WI38 (cell line): ENCODE results near the gene NUP107.
A peak's percentile ranks its signal among the peaks of the same experiment; 100 is the strongest.

ENCODE experiments used
- H3K4me3 ChIP-seq: 2 replicates; pipeline ENCODE4 v1.5.1; 2011; ENCODE audit warnings: low read depth, mild to moderate bottlenecking, control low read depth, low read length
- TF ChIP-seq, protein P1 (sequence below): IDR thresholded peaks from 2 replicates; pipeline ENCODE4 v1.5.1; 2012; ENCODE audit warnings: low read depth, mild to moderate bottlenecking, control low read depth, low read length

The NUP107 gene

DNA sequence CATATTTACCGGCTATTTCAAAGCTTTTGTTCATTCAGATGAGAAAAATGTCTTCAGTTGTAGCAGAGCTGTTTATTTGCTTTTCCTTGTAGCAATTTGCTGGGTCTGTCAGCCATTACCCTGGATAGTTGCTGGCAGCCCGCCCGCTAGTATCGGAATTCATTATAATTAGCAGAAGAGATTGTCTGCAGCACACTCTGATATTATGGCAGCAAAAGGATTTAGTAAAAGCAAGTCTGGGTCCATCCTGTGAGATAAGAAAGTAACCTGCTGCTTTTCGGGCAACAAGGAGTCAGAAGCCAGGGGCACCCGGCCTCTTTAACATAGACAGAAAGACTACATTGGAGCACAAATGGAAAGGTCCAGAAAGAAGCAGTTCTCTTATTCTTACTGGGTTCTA lies 53.1 kb downstream of the NUP107 start:
- H3K4me3 ChIP-seq, result no peak overlapping the region
- TF ChIP-seq, protein P1, sequence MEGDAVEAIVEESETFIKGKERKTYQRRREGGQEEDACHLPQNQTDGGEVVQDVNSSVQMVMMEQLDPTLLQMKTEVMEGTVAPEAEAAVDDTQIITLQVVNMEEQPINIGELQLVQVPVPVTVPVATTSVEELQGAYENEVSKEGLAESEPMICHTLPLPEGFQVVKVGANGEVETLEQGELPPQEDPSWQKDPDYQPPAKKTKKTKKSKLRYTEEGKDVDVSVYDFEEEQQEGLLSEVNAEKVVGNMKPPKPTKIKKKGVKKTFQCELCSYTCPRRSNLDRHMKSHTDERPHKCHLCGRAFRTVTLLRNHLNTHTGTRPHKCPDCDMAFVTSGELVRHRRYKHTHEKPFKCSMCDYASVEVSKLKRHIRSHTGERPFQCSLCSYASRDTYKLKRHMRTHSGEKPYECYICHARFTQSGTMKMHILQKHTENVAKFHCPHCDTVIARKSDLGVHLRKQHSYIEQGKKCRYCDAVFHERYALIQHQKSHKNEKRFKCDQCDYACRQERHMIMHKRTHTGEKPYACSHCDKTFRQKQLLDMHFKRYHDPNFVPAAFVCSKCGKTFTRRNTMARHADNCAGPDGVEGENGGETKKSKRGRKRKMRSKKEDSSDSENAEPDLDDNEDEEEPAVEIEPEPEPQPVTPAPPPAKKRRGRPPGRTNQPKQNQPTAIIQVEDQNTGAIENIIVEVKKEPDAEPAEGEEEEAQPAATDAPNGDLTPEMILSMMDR, result no peak

DNA sequence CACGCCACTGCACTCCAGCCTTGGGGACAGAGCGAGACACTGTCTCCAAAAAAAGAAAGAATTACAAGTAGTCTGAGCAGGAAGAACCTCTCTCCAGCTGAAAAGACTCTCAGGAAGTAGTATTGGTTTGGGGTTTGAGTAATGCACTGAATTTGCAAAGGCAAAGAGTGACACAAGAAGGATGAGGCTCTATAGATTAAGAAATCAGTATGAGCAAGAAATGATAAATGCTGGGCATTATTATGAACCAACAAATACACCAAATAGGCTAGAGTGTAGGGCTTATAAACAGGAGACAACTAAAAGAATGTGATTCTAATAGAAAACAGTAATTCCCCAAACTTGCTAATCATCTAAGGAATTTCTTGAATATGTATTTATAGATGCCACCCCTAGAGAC lies 56.6 kb downstream of the NUP107 start:
- TF ChIP-seq, protein P1, result no peak
- H3K4me3 ChIP-seq, result no peak overlapping the region

DNA sequence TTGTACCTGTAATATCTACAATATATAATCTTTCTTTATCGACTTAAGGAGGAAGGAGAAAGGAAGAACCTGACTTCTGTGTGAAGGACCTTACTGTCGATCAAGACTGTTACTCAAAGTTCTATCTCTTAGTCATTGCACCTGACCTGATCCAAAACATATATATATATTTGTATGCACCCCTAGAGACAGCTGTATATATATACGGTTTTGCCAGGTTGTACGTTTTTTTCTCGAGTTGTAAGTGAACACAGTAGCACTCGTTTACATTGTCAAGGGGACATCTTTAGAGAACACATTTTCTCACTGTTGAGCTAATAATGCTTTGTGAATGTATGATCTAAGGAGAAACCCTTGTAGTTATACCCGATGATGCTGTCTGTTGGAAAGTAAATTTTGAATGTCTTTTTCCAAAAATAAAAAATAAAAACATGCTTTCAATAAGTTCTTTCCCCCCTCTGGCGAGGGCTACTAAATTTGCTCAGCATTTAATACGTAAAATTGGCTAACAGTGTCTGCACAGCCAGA lies 58.7 kb downstream of the NUP107 start:
- TF ChIP-seq, protein P1, result no peak
- H3K4me3 ChIP-seq, result peak overlapping the region; percentile 85

DNA sequence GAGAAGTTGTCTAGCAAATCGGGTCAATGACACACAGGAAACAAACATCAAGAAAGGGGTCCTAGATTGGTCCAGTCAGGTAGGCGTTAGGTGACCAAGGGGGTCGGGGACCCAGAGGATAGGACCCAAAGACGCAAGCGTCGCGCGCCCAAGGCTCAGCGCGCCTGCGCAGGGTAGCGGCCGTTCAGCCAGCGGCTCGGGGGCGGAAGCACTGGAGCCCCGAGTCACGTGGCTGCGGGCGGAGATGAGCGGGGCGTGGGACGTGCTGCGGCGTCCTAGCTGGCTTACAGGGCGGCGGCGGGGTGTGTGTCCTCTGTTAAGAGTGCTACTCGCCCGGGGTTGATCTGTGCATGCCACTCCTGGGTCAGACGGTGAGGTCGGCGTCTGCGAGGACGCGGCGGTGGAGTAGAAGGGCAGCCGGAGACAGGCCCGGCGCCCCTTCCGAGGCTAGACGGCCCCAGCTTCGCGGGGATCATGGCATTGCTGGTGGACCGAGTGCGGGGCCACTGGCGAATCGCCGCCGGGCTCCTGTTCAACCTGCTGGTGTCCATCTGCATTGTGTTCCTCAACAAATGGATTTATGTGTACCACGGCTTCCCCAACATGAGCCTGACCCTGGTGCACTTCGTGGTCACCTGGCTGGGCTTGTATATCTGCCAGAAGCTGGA lies 59.3 kb downstream of the NUP107 start, which contains the start of gene SLC35E3:
TSS of gene SLC35E3 (plus strand) at position 273 of the 668 bp plus-strand sequence. CDS start at position 475, 202 bp downstream.
- TF ChIP-seq, protein P1, result no peak
- peak within 1 kb of the TSS; percentile 85 for H3K4me3 ChIP-seq

DNA sequence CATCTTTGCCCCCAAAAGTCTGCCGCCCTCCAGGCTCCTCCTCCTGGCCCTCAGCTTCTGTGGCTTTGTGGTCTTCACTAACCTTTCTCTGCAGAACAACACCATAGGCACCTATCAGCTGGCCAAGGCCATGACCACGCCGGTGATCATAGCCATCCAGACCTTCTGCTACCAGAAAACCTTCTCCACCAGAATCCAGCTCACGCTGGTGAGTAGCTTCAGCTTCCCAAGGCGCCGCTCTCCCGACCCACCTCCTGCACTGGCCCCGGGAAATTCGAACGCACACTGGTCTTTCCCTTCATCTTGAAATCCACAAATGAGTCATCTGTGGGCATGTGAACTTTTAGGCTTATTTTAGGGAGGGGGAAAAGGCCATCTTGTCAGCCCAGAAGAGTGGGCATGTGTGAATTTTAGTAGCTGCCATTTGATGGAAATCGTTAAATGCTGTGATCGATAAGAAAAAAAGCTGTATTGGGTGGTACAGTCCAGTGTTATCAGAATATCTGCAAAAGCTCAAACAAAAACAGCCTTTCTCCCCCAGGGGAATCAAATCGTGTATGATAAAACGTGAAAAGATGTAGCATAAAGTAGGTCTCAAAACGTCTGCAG lies 59.9 kb downstream of the NUP107 start:
- H3K4me3 ChIP-seq, result peak overlapping the region; percentile 85
- TF ChIP-seq, protein P1, result no peak

DNA sequence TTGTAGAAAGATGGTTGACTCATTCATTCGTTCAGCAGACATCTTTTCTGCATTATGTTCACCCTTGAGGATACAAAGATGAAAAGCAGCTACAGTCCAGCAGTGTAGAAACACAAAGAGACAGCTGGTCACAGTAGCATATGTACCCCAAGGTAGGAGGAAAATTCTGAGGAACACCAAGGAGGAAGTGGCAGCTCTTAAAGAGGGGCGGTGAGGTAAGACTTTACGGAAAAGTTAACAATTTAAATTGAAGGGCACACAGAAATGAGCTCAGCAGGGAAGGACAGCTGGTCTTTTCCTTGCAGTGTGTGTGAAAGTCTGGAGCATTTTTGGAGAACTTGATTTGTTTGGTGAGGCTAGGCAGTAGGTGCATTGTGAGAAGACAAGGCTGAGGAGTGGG lies 62.7 kb downstream of the NUP107 start:
- no peak overlapping the region for H3K4me3 ChIP-seq
- TF ChIP-seq, protein P1, result no peak

DNA sequence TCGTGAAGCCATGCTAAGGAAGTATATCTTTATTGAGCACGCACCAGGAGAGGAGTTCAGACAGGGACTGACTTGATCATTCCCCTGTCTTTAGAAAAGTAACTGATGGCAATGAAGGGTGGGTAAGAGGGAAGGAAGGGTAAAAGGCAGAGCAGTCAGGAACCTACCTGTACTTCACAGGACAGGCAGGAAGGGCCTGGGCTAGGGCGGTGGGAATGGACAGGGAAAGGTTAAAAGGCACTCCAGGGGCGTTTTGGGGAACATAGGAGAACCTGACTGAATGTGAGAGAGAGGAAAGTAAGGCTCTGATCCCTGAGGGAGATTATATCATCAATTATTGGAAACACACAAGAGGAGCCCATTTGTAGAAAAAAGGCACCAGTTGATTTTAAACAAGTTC lies 63.1 kb downstream of the NUP107 start:
- TF ChIP-seq, protein P1, result no peak
- no peak overlapping the region for H3K4me3 ChIP-seq
